ENCODE measurements around the gene GADD45G. TPM values are rescaled to one million over a fixed set of nuclear protein-coding genes. Genes with fewer than 3 reads are reported as not detected.

Gene GADD45G
- total RNA-seq, 1 experiment from 2014 or later: 10.6 TPM

DNA sequence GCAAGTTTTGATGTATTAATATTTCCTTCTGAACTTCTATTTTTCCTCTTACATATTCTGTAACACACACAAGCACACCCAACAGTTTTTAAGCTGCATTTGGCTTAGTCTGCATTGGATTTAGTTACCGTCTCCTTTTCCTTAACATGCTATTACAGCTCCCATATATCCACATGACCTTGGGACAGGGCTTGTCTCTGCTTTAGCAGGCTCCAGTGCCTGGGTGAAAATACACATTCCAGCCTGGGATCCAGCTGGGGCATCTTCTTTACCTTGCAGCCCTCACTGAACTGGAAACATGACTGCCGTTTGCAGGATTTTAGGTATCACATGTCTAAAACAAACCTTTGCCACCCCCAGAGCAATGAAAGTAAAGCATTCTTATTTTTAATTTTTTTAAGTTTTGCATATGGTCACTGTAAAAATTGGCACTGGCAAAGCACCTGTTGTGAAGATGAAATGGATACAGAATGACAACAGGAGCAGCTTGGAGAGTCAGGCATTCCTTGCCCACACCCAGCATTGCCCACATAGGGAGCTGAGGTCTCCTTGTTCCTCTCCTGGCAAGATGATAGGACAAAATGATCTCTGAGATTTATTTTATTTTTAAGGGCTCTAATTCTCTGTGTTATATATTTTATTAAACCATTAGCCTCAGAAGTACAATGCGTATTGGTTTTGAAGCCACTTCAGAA, 4.0 kb downstream of the GADD45G start:
- H3K27me3 Mint-ChIP-seq (ENCODE audit: low read depth): peaks cover 45% of the 10 kb centered on the region
- H3K4me1 Mint-ChIP-seq: peaks cover 26% of the 10 kb centered on the region
- ATAC-seq (no peak), DNase-seq (ENCODE audit: low spot score) (no peak)
- peaks cover 18% of the 10 kb centered on the region for H3K36me3 Mint-ChIP-seq
- ChIA-PET POLR2A (interaction anchor here (0.8 kb wide), 1 partner anchor 14 kb away, joined by 3 read pairs; no protein-coding TSS in a partner anchor), CTCF (interaction anchor here (2.5 to 2.6 kb wide), 2 partner anchors 10 to 15 kb away, joined by 11 read pairs; no protein-coding TSS in a partner anchor)
- no peak overlapping the region for H3K27ac Mint-ChIP-seq
- TF ChIP-seq ETV6 (CRISPR knock-in tag; IDR thresholded peaks at IDR 0.05) (no peak), TP53 (CRISPR knock-in tag; IDR thresholded peaks at IDR 0.05) (no peak), TEAD4 (CRISPR knock-in tag; IDR thresholded peaks at IDR 0.05) (no peak)
- TF ChIP-seq, protein P1, sequence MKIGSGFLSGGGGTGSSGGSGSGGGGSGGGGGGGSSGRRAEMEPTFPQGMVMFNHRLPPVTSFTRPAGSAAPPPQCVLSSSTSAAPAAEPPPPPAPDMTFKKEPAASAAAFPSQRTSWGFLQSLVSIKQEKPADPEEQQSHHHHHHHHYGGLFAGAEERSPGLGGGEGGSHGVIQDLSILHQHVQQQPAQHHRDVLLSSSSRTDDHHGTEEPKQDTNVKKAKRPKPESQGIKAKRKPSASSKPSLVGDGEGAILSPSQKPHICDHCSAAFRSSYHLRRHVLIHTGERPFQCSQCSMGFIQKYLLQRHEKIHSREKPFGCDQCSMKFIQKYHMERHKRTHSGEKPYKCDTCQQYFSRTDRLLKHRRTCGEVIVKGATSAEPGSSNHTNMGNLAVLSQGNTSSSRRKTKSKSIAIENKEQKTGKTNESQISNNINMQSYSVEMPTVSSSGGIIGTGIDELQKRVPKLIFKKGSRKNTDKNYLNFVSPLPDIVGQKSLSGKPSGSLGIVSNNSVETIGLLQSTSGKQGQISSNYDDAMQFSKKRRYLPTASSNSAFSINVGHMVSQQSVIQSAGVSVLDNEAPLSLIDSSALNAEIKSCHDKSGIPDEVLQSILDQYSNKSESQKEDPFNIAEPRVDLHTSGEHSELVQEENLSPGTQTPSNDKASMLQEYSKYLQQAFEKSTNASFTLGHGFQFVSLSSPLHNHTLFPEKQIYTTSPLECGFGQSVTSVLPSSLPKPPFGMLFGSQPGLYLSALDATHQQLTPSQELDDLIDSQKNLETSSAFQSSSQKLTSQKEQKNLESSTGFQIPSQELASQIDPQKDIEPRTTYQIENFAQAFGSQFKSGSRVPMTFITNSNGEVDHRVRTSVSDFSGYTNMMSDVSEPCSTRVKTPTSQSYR (CRISPR knock-in tag; IDR thresholded peaks at IDR 0.05): no peak
- H3K4me3 Mint-ChIP-seq: no peak overlapping the region
- peaks cover 9% of the 10 kb centered on the region for H3K9me3 Mint-ChIP-seq

DNA sequence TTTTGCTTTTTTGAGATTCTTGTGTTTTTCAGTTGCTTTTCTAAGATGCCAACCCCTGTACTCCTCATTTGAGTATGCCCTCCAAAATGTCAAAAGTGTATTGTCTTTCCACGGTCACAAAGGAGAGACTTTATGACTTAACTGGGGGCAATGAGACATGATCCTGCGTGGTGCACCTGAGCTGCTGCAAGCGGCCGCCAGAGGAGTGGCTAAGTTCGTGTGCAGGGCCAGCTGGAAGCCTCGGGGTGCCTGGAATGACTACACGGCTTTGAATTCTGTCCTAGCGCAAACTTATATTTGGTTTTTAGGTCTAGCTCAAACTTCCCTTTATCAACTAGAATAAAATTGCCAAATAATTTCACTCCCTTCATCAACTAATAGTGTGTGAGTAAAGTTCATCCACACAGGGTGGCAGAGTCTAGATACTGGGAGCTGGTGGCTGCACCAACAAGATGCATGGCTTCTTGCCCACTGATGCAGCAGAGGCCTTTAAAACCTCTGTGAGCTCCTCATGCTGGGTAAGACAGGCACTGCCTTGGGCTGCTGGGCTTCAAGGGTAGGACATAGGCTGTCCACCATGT, 4.7 kb downstream of the GADD45G start:
- no peak for ATAC-seq
- no peak overlapping the region for H3K4me3 Mint-ChIP-seq
- H3K4me1 Mint-ChIP-seq: peaks cover 26% of the 10 kb centered on the region
- H3K36me3 Mint-ChIP-seq: peaks cover 18% of the 10 kb centered on the region
- no peak overlapping the region for H3K27ac Mint-ChIP-seq
- H3K27me3 Mint-ChIP-seq (ENCODE audit: low read depth): peaks cover 45% of the 10 kb centered on the region
- peaks cover 9% of the 10 kb centered on the region for H3K9me3 Mint-ChIP-seq
- POLR2A ChIA-PET: interaction anchor here (0.8 kb wide), 1 partner anchor 14 kb away, joined by 3 read pairs; no protein-coding TSS in a partner anchor
- DNase-seq (ENCODE audit: low spot score): no peak
- CTCF ChIA-PET: interaction anchor here (0.9 to 2.6 kb wide), 4 partner anchors 10 to 122 kb away, joined by 3 to 11 read pairs (median 8); no protein-coding TSS in a partner anchor
- TF ChIP-seq ZNF232 (CRISPR knock-in tag; IDR thresholded peaks at IDR 0.05) (no peak), ZNF263 (CRISPR knock-in tag; IDR thresholded peaks at IDR 0.05; ENCODE audit: low read depth) (no peak), OVOL2 (CRISPR knock-in tag; IDR thresholded peaks at IDR 0.05; ENCODE audit: borderline replicate concordance) (no peak), NR2C2 (CRISPR knock-in tag; IDR thresholded peaks at IDR 0.05) (no peak), NFATC4 (CRISPR knock-in tag; IDR thresholded peaks at IDR 0.05) (no peak), CBFB (CRISPR knock-in tag; IDR thresholded peaks at IDR 0.05; ENCODE audit: low read depth) (no peak), ELF4 (CRISPR knock-in tag; IDR thresholded peaks at IDR 0.05; ENCODE audit: low read depth) (no peak), PRRX2 (CRISPR knock-in tag; IDR thresholded peaks at IDR 0.05) (no peak), RELA (CRISPR knock-in tag; IDR thresholded peaks at IDR 0.05; ENCODE audit: borderline replicate concordance) (no peak)
- TF ChIP-seq, protein P2, sequence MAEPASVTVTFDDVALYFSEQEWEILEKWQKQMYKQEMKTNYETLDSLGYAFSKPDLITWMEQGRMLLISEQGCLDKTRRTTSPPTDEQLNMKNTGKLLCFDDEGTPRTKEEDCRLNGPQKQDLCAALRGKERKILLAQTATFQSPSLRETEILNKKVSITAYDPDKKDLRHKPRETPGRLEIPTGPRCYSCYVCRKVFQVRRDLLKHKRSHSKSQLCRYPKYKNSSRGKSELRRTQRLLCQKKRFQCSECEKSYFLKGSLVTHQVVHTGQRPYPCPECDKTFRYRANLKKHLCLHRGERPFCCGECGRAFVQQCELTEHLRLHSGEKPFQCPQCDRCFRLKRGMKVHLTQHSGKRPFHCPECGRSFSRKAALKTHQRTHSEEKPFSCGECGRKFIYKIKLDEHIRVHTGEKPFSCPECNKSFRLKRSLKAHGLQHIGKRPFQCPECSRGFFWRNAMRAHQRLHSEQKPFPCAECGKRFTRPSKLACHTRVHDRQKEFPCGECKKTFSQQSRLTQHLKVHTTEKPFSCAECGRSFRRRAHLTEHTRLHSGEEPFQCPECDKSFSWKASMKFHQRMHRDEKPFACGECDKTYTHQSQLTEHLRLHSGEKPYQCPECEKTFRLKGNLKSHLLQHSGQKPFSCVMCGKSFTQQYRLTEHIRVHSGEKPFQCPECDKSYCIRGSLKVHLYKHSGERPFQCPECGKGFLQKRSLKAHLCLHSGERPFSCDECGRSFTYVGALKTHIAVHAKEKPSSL (CRISPR knock-in tag; conservative IDR thresholded peaks at IDR 0.05): no peak
- TF ChIP-seq, protein P3, sequence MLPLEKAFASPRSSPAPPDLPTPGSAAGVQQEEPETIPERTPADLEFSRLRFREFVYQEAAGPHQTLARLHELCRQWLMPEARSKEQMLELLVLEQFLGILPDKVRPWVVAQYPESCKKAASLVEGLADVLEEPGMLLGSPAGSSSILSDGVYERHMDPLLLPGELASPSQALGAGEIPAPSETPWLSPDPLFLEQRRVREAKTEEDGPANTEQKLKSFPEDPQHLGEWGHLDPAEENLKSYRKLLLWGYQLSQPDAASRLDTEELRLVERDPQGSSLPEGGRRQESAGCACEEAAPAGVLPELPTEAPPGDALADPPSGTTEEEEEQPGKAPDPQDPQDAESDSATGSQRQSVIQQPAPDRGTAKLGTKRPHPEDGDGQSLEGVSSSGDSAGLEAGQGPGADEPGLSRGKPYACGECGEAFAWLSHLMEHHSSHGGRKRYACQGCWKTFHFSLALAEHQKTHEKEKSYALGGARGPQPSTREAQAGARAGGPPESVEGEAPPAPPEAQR (CRISPR knock-in tag; IDR thresholded peaks at IDR 0.05): no peak
- TF ChIP-seq, protein P4, sequence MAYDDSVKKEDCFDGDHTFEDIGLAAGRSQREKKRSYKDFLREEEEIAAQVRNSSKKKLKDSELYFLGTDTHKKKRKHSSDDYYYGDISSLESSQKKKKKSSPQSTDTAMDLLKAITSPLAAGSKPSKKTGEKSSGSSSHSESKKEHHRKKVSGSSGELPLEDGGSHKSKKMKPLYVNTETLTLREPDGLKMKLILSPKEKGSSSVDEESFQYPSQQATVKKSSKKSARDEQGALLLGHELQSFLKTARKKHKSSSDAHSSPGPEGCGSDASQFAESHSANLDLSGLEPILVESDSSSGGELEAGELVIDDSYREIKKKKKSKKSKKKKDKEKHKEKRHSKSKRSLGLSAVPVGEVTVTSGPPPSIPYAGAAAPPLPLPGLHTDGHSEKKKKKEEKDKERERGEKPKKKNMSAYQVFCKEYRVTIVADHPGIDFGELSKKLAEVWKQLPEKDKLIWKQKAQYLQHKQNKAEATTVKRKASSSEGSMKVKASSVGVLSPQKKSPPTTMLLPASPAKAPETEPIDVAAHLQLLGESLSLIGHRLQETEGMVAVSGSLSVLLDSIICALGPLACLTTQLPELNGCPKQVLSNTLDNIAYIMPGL (CRISPR knock-in tag; IDR thresholded peaks at IDR 0.05): no peak
- TF ChIP-seq, protein P5, sequence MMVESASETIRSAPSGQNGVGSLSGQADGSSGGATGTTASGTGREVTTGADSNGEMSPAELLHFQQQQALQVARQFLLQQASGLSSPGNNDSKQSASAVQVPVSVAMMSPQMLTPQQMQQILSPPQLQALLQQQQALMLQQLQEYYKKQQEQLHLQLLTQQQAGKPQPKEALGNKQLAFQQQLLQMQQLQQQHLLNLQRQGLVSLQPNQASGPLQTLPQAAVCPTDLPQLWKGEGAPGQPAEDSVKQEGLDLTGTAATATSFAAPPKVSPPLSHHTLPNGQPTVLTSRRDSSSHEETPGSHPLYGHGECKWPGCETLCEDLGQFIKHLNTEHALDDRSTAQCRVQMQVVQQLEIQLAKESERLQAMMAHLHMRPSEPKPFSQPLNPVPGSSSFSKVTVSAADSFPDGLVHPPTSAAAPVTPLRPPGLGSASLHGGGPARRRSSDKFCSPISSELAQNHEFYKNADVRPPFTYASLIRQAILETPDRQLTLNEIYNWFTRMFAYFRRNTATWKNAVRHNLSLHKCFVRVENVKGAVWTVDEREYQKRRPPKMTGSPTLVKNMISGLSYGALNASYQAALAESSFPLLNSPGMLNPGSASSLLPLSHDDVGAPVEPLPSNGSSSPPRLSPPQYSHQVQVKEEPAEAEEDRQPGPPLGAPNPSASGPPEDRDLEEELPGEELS (CRISPR knock-in tag; IDR thresholded peaks at IDR 0.05): no peak
